HepG2 (cell line): ENCODE data around the gene CES2. TPM values are rescaled to one million over a fixed set of nuclear protein-coding genes. Genes with fewer than 3 reads are reported as not detected.

Experiments
- EZH2 ChIP-seq: conservative IDR thresholded peaks from 2 replicates; pipeline ENCODE4 v1.6.1; 2012; ENCODE audit warnings: mild to moderate bottlenecking, low read depth, low read length, moderate library complexity
- IRX3 ChIP-seq: sonication (generic); formaldehyde crosslinking; IDR thresholded peaks from 2 replicates; pipeline ENCODE4 v1.8.1; 2023; ENCODE audit warnings: mild to moderate bottlenecking, low read depth, missing genetic modification reagents, borderline replicate concordance
- MAFK ChIP-seq, 2 experiments: IDR thresholded peaks in 1 of 2; conservative IDR thresholded peaks in 1 of 2; 2 replicates each; pipeline ENCODE4 v1.6.1; 2011; ENCODE audit warnings: improper control_type of control experiment in 2 of 2, low read length in 2 of 2
- MED13 ChIP-seq: sonication (generic); formaldehyde crosslinking; IDR thresholded peaks from 2 replicates; pipeline ENCODE4 v1.5.0; 2020; ENCODE audit warnings: missing genetic modification reagents
- MTF2 ChIP-seq: sonication (generic); formaldehyde crosslinking; IDR thresholded peaks from 2 replicates; pipeline ENCODE4 v1.5.0; 2020; ENCODE audit warnings: missing genetic modification reagents, borderline replicate concordance
- NAIF1 ChIP-seq: sonication (generic); formaldehyde crosslinking; IDR thresholded peaks from 2 replicates; pipeline ENCODE4 v1.5.0; 2020; ENCODE audit warnings: mild to moderate bottlenecking, missing genetic modification reagents, borderline replicate concordance
- NBN ChIP-seq: fragments of 450-650 bp; conservative IDR thresholded peaks from 2 replicates; pipeline ENCODE4 v1.6.1; 2017
- NFYC ChIP-seq: IDR thresholded peaks from 2 replicates; pipeline ENCODE4 v1.6.1; 2016; ENCODE audit warnings: missing genetic modification reagents, missing compliant biosample characterization
- SMYD3 ChIP-seq: sonication (generic); formaldehyde crosslinking; IDR thresholded peaks from 2 replicates; pipeline ENCODE4 v1.8.1; 2023; ENCODE audit warnings: mild to moderate bottlenecking, missing genetic modification reagents
- ZNF563 ChIP-seq: sonication (generic); formaldehyde crosslinking; IDR thresholded peaks from 2 replicates; pipeline ENCODE4 v1.8.0; 2022; ENCODE audit warnings: mild to moderate bottlenecking, moderate library complexity, missing genetic modification reagents
- polyA plus RNA-seq, 8 experiments: library from polyadenylated mRNA; depleted of rRNA in 3 of 8; stranded (reverse) in 7 of 8; unstranded in 1 of 8; fragments of >200 nt; fragmentation: Illumina TruSeq in 4 of 8; extraction: Trizol in 4 of 8; gene quantifications; 2 replicates each; pipeline versions ENCODE4 v1.2.1 to v1.2.3, GENCODE V29; 2011 to 2016; ENCODE audit warnings: low read depth in 4 of 8, missing spikeins in 1 of 8, mixed read lengths in 1 of 8; ENCODE audit not compliant: insufficient read depth in 1 of 8
- total RNA-seq, 5 experiments: library from RNA; depleted of rRNA; stranded (reverse); fragments of >200 nt; fragmentation: Illumina TruSeq; extraction: Trizol; gene quantifications; 2 replicates each; pipeline ENCODE4 v1.2.3, GENCODE V29; 2016; ENCODE audit warnings: low read depth in 1 of 5
- TF ChIP-seq, protein P1 (sequence below): sonication (generic); formaldehyde crosslinking; IDR thresholded peaks from 2 replicates; pipeline ENCODE4 v1.5.1; 2020; ENCODE audit warnings: missing genetic modification reagents, mild to moderate bottlenecking, borderline replicate concordance
- TF ChIP-seq, protein P2 (sequence below): IDR thresholded peaks from 2 replicates; pipeline ENCODE4 v1.6.1; 2016; ENCODE audit warnings: low read depth, control low read depth
- TF ChIP-seq, protein P3 (sequence below): sonication (generic); formaldehyde crosslinking; IDR thresholded peaks from 2 replicates; pipeline ENCODE4 v1.5.0; 2020; ENCODE audit warnings: missing genetic modification reagents

Gene CES2
- total and polyA plus RNA-seq, 2 of the 13 experiments (the other 11 are each of a cell fraction or from before 2014, with no cell fraction given), result 50.6 to 63.8 TPM

DNA sequence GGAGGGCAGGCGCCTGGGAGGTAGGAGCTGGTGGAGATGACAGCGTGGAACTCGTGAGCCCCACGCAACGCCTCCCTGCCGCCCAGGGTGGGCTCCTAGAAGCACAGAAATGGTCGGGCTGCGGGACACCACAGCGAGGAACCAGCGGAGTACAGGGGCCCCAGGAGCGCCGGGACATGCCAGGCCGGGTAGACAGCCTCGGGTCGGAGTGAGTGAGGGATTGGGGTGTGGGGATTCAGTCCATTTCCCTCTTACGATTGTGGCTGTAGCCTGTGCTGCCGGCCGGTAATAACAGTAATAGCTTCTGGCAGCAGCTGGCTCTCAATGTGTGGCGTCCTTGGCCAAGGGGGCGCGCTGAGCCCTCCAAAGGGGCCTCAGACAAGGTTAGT lies 13.5 kb downstream of the CES2 start (continued):
- TF ChIP-seq NAIF1 (no peak), SMYD3 (no peak), IRX3 (CRISPR knock-in tag) (no peak), EZH2 (peak; percentile 90), MAFK (conservative IDR thresholded peaks at IDR 0.05 in 1 of 2, IDR thresholded peaks at IDR 0.05 in 1 of 2; ENCODE audit: low read length in 2 of 2) (no peak), NBN (no peak), MTF2 (CRISPR knock-in tag) (no peak), ZNF563 (no peak), MED13 (CRISPR knock-in tag) (no peak), NFYC (no peak)
- TF ChIP-seq, protein P1, sequence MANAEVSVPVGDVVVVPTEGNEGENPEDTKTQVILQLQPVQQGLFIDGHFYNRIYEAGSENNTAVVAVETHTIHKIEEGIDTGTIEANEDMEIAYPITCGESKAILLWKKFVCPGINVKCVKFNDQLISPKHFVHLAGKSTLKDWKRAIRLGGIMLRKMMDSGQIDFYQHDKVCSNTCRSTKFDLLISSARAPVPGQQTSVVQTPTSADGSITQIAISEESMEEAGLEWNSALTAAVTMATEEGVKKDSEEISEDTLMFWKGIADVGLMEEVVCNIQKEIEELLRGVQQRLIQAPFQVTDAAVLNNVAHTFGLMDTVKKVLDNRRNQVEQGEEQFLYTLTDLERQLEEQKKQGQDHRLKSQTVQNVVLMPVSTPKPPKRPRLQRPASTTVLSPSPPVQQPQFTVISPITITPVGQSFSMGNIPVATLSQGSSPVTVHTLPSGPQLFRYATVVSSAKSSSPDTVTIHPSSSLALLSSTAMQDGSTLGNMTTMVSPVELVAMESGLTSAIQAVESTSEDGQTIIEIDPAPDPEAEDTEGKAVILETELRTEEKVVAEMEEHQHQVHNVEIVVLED (CRISPR knock-in tag), result no peak
- TF ChIP-seq, protein P2, sequence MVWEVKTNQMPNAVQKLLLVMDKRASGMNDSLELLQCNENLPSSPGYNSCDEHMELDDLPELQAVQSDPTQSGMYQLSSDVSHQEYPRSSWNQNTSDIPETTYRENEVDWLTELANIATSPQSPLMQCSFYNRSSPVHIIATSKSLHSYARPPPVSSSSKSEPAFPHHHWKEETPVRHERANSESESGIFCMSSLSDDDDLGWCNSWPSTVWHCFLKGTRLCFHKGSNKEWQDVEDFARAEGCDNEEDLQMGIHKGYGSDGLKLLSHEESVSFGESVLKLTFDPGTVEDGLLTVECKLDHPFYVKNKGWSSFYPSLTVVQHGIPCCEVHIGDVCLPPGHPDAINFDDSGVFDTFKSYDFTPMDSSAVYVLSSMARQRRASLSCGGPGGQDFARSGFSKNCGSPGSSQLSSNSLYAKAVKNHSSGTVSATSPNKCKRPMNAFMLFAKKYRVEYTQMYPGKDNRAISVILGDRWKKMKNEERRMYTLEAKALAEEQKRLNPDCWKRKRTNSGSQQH (CRISPR knock-in tag), result no peak
- TF ChIP-seq, protein P3, sequence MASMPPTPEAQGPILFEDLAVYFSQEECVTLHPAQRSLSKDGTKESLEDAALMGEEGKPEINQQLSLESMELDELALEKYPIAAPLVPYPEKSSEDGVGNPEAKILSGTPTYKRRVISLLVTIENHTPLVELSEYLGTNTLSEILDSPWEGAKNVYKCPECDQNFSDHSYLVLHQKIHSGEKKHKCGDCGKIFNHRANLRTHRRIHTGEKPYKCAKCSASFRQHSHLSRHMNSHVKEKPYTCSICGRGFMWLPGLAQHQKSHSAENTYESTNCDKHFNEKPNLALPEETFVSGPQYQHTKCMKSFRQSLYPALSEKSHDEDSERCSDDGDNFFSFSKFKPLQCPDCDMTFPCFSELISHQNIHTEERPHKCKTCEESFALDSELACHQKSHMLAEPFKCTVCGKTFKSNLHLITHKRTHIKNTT (CRISPR knock-in tag), result no peak
